H1 (cell line): ENCODE data around the gene FUNDC1. TPM values are rescaled to one million over a fixed set of nuclear protein-coding genes. Genes with fewer than 3 reads are reported as not detected.

Source experiments
- CTCF ChIA-PET: fragments of 300-600 bp; sonication (Branson Sonifier 250); formaldehyde crosslinking; loops from one replicate; lab custom pipeline; 2021; ENCODE audit not compliant: partially characterized antibody; lab: Charles Lee
- POLR2A ChIA-PET: fragments of 300-600 bp; sonication (Branson Sonifier 250); formaldehyde crosslinking; loops from one replicate; lab custom pipeline; 2021; ENCODE audit warnings: inconsistent platforms; ENCODE audit not compliant: partially characterized antibody; lab: Charles Lee
- DNase-seq, 2 experiments: peaks; one replicate each; pipeline versions ENCODE4 v3.0.0 to v3.0.0-alpha.2; 2010 to 2022; ENCODE audit warnings: low spot score in 2 of 2, low read depth in 1 of 2, mixed read lengths in 1 of 2
- FAIRE-seq: peaks from 2 replicates; lab custom pipeline; 2011; peaks lifted over from hg19 to GRCh38; lab: Jason Lieb, UNC
- H2AFZ ChIP-seq: 2 replicates; pipeline ENCODE4 v1.8.1; 2012; ENCODE audit warnings: low read length, inconsistent platforms
- H2AK5ac ChIP-seq: 2 replicates; pipeline ENCODE4 v1.6.1; 2013; ENCODE audit warnings: low read depth, low read length
- H2BK120ac ChIP-seq: replicated peaks from 2 replicates; pipeline ENCODE3; 2013; ENCODE audit warnings: low read depth, low read length, inconsistent platforms
- H2BK12ac ChIP-seq: 2 replicates; pipeline ENCODE4 v1.6.1; 2013; ENCODE audit warnings: low read depth, low read length
- H2BK15ac ChIP-seq: 2 replicates; pipeline ENCODE4 v1.6.1; 2013; ENCODE audit warnings: low read length
- H2BK20ac ChIP-seq: 2 replicates; pipeline ENCODE4 v1.6.1; 2013; ENCODE audit warnings: low read length
- H2BK5ac ChIP-seq: 2 replicates; pipeline ENCODE4 v1.6.1; 2013; ENCODE audit warnings: low read depth, low read length
- H3K14ac ChIP-seq: 2 replicates; pipeline ENCODE4 v1.6.1; 2013; ENCODE audit warnings: inconsistent platforms; ENCODE audit not compliant: insufficient read length
- H3K18ac ChIP-seq: 2 replicates; pipeline ENCODE4 v1.6.1; 2013; ENCODE audit warnings: low read length; ENCODE audit errors: extremely low read depth
- H3K23ac ChIP-seq: 2 replicates; pipeline ENCODE4 v1.6.1; 2013; ENCODE audit warnings: inconsistent platforms; ENCODE audit not compliant: insufficient read length
- H3K23me2 ChIP-seq: 2 replicates; pipeline ENCODE4 v1.6.1; 2013; ENCODE audit warnings: low read depth, low read length
- H3K27ac ChIP-seq: 2 replicates; pipeline ENCODE4 v1.6.1; 2011; ENCODE audit warnings: low read depth, low read length, inconsistent platforms
- H3K27me3 ChIP-seq, 4 experiments: replicated peaks in 1 of 4; 1 replicate in 1 of 4; 2 replicates in 3 of 4; pipeline versions ENCODE4 v1.6.1 to v1.8.1; 2011 to 2013; ENCODE audit warnings: low read length in 3 of 4, mild to moderate bottlenecking in 3 of 4, inconsistent platforms in 2 of 4, mixed read lengths in 2 of 4, moderate library complexity in 1 of 4; ENCODE audit not compliant: control insufficient read depth in 3 of 4, insufficient read depth in 3 of 4; ENCODE audit errors: extremely low read depth in 1 of 4
- H3K36me3 ChIP-seq, 4 experiments: 2 replicates each; pipeline versions ENCODE4 v1.6.1 to v1.8.1; 2011 to 2013; ENCODE audit warnings: mild to moderate bottlenecking in 4 of 4, low read length in 3 of 4, moderate library complexity in 2 of 4, control low read depth in 1 of 4, inconsistent platforms in 1 of 4; ENCODE audit not compliant: insufficient read depth in 4 of 4, control insufficient read depth in 2 of 4
- H3K4ac ChIP-seq: replicated peaks from 2 replicates; pipeline ENCODE3; 2013; ENCODE audit warnings: low read length, low read depth, mixed read lengths, inconsistent platforms; ENCODE audit not compliant: insufficient read length
- H3K4me1 ChIP-seq, 4 experiments: replicated peaks in 1 of 4; 1 replicate in 1 of 4; 2 replicates in 3 of 4; pipeline versions ENCODE4 v1.6.1 to v1.8.1; 2011 to 2013; ENCODE audit warnings: low read length in 3 of 4, inconsistent platforms in 2 of 4, mixed read lengths in 1 of 4; ENCODE audit not compliant: insufficient read depth in 4 of 4, control insufficient read depth in 3 of 4
- H3K4me2 ChIP-seq, 2 experiments: 2 replicates each; pipeline versions ENCODE4 v1.6.1 to v1.8.1; 2011 to 2013; ENCODE audit warnings: low read depth in 2 of 2, low read length in 2 of 2, control low read depth in 1 of 2, inconsistent platforms in 1 of 2, mild to moderate bottlenecking in 1 of 2; ENCODE audit not compliant: insufficient read depth in 1 of 2
- H3K4me3 ChIP-seq, 4 experiments: fragments of 200-600, 300-600 bp in 1 of 4; sonication (generic), shearing (Covaris generic), sonication (Bioruptor Twin) in 1 of 4; 2 replicates each; pipeline versions ENCODE4 v1.5.1 to v1.8.1; 2011 to 2016; ENCODE audit warnings: low read length in 4 of 4, low read depth in 3 of 4, control low read depth in 2 of 4, inconsistent platforms in 2 of 4, mild to moderate bottlenecking in 2 of 4, mixed read lengths in 1 of 4, moderate library complexity in 1 of 4; ENCODE audit not compliant: insufficient read depth in 2 of 4; ENCODE audit errors: extremely low read depth in 1 of 4
- H3K56ac ChIP-seq: replicated peaks from 2 replicates; pipeline ENCODE3; 2013; ENCODE audit warnings: low read depth, mild to moderate bottlenecking, mixed read lengths, low read length, inconsistent platforms; ENCODE audit not compliant: insufficient read length
- H3K79me1 ChIP-seq: 2 replicates; pipeline ENCODE4 v1.6.1; 2013; ENCODE audit warnings: low read depth, low read length, control low read depth
- H3K79me2 ChIP-seq, 2 experiments: 2 replicates each; pipeline versions ENCODE4 v1.6.1 to v1.8.1; 2012 to 2013; ENCODE audit warnings: low read length in 2 of 2, mild to moderate bottlenecking in 2 of 2, inconsistent platforms in 1 of 2; ENCODE audit not compliant: insufficient read depth in 2 of 2, control insufficient read depth in 1 of 2
- H3K9ac ChIP-seq, 4 experiments: replicated peaks in 1 of 4; 1 replicate in 1 of 4; 2 replicates in 3 of 4; pipeline versions ENCODE4 v1.6.1 to v1.8.1; 2011 to 2013; ENCODE audit warnings: low read depth in 3 of 4, low read length in 3 of 4, control low read depth in 2 of 4, mild to moderate bottlenecking in 2 of 4, moderate library complexity in 2 of 4, inconsistent platforms in 1 of 4; ENCODE audit errors: extremely low read depth in 1 of 4
- H3K9me3 ChIP-seq, 2 experiments: 2 replicates each; pipeline versions ENCODE4 v1.6.1 to v1.8.1; 2012 to 2013; ENCODE audit warnings: mild to moderate bottlenecking in 2 of 2, moderate library complexity in 2 of 2, control low read depth in 1 of 2, inconsistent platforms in 1 of 2, low read depth in 1 of 2, low read length in 1 of 2, mixed read lengths in 1 of 2; ENCODE audit not compliant: insufficient read depth in 2 of 2
- H4K20me1 ChIP-seq, 2 experiments: replicated peaks in 1 of 2; 2 replicates each; pipeline versions ENCODE3 to v1.8.1; 2011 to 2013; ENCODE audit warnings: inconsistent platforms in 2 of 2, low read length in 2 of 2, mild to moderate bottlenecking in 1 of 2; ENCODE audit not compliant: insufficient read depth in 2 of 2, control insufficient read depth in 1 of 2
- H4K5ac ChIP-seq: 2 replicates; pipeline ENCODE4 v1.6.1; 2013; ENCODE audit warnings: low read length, low read depth, mixed read lengths, inconsistent platforms; ENCODE audit not compliant: insufficient read length
- H4K8ac ChIP-seq: 2 replicates; pipeline ENCODE4 v1.8.0; 2013; ENCODE audit warnings: mild to moderate bottlenecking, moderate library complexity, low read length, inconsistent platforms; ENCODE audit not compliant: insufficient read depth; ENCODE audit errors: extremely low read depth
- H4K91ac ChIP-seq: replicated peaks from 2 replicates; pipeline ENCODE3; 2013; ENCODE audit warnings: low read length, mixed read lengths, inconsistent platforms; ENCODE audit not compliant: insufficient read length
- HDAC6 ChIP-seq: IDR thresholded peaks from one replicate; pipeline ENCODE4 v1.7.1; 2012; ENCODE audit warnings: low read depth, mild to moderate bottlenecking, inconsistent platforms, low read length, moderate library complexity
- RAD21 ChIP-seq, 2 experiments: IDR thresholded peaks in 1 of 2; conservative IDR thresholded peaks in 1 of 2; 2 replicates each; pipeline ENCODE4 v1.6.1; 2011; ENCODE audit warnings: low read depth in 2 of 2, low read length in 2 of 2, improper control_type of control experiment in 1 of 2, inconsistent platforms in 1 of 2, mild to moderate bottlenecking in 1 of 2, moderate library complexity in 1 of 2
- WGBS, 2 experiments: shearing (Covaris generic) in 1 of 2; methylation state at CpG; one replicate each; pipeline versions ENCODE4 v1.1.6 to v1.1.7; 2013 to 2015; ENCODE audit warnings: low lambda C conversion rate in 2 of 2, mixed read lengths in 2 of 2, inconsistent platforms in 1 of 2, low coverage in 1 of 2, missing lambda C conversion rate in 1 of 2; ENCODE audit not compliant: insufficient replicate concordance in 2 of 2, insufficient coverage in 1 of 2, insufficient read length in 1 of 2; ENCODE audit errors: extremely low coverage in 1 of 2, missing lambda C conversion rate in 1 of 2; 5-methylcytosine and 5-hydroxymethylcytosine counted together
- polyA plus RNA-seq, 7 experiments: library from polyadenylated mRNA; depleted of rRNA in 3 of 7; stranded (reverse) in 5 of 7; unstranded in 2 of 7; fragments of >200 nt in 5 of 7; fragments of 200-250 nt in 2 of 7; gene quantifications; 1 replicate in 5 of 7; 2 replicates in 1 of 7; 4 replicates in 1 of 7; pipeline versions ENCODE4 v1.2.1 to v1.2.3, GENCODE V29; 2011 to 2013; ENCODE audit warnings: missing spikeins in 2 of 7, mixed read lengths in 2 of 7
- total RNA-seq: library from RNA; stranded (reverse); fragmentation: NEBNext Ultra II Directional; extraction: Animal tissue kit (Norgen Biotek cat#: 25700); gene quantifications from 2 replicates; pipeline ENCODE4 v1.2.1, GENCODE V29; 2021
- TF ChIP-seq, protein P1 (sequence below): IDR thresholded peaks from 2 replicates; pipeline ENCODE4 v1.6.1; 2012; ENCODE audit warnings: inconsistent platforms

Gene FUNDC1
- total and polyA plus RNA-seq, 2 of the 8 experiments (the other 6 are each of a cell fraction or from before 2014, with no cell fraction given): 13.7 to 24.1 TPM

DNA sequence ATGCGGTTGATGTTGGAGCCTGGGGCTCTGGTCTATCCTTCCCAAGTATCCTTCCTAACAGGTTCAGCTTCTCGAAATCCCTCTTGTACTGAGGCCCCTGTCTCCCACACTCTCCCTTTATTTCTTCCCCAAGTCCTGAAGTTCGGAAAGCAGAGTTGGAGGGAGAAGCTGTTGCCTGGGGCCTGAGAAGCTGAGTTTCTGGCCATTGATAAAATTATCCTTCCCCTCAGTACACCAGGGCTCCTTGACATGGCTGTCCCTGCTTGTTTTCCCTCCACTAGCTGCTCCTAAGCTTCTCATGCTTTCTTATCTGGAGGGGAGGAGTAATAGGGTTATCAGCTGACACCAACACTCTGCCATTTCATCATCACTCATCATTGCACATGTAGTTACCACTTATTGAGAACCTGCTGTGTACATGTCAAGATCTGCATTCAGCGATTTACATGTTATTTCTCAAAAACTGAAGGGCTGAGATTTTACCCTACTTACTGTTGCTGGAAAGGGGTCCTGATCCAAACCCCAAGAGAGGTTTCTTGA lies 58.0 kb downstream of the FUNDC1 start:
- POLR2A ChIA-PET: no interaction called here
- H3K23ac ChIP-seq: no peak overlapping the region
- H2BK15ac ChIP-seq: no peak overlapping the region
- DNase-seq (no peak), FAIRE-seq (no peak)
- no peaks in the 10 kb centered on the region for H3K36me3 ChIP-seq
- H3K23me2 ChIP-seq: no peaks in the 10 kb centered on the region
- H3K18ac ChIP-seq: no peak overlapping the region
- H4K5ac ChIP-seq: no peak overlapping the region
- no peak overlapping the region for H2AK5ac ChIP-seq
- no peaks in the 10 kb centered on the region for H3K79me1 ChIP-seq
- no peak overlapping the region for H2AFZ ChIP-seq
- no peak overlapping the region for H2BK120ac ChIP-seq
- no peaks in the 10 kb centered on the region for H3K27me3 ChIP-seq
- no peak overlapping the region for H2BK12ac ChIP-seq
- H3K79me2 ChIP-seq: no peaks in the 10 kb centered on the region
- no peak overlapping the region for H3K14ac ChIP-seq
- WGBS, 2 experiments: 85% methylated on average over 4 of the region's 4 CpGs; no CpG with 5 or more reads in 1 of the 2 experiments
- no peak overlapping the region for H3K56ac ChIP-seq
- no peak overlapping the region for H3K27ac ChIP-seq
- H3K4me3 ChIP-seq: no peak overlapping the region
- H3K4me2 ChIP-seq: no peak overlapping the region
- CTCF ChIA-PET: interaction anchor here (1.4 kb wide), 1 partner anchor 14 kb away, joined by 3 read pairs; no protein-coding TSS in a partner anchor
- no peak overlapping the region for H3K9ac ChIP-seq
- H4K91ac ChIP-seq: no peak overlapping the region
- H3K4me1 ChIP-seq: no peaks in the 10 kb centered on the region
- TF ChIP-seq HDAC6: no peak
- no peak for TF ChIP-seq RAD21 (IDR thresholded peaks at IDR 0.05 in 1 of 2, conservative IDR thresholded peaks at IDR 0.05 in 1 of 2; ENCODE audit: low read depth in 2 of 2, low read length in 2 of 2)
- TF ChIP-seq, protein P1, sequence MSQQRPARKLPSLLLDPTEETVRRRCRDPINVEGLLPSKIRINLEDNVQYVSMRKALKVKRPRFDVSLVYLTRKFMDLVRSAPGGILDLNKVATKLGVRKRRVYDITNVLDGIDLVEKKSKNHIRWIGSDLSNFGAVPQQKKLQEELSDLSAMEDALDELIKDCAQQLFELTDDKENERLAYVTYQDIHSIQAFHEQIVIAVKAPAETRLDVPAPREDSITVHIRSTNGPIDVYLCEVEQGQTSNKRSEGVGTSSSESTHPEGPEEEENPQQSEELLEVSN: no peak
- TF ChIP-seq, all 59 proteins: peak for 0
- Histone ChIP-seq H4K20me1 (no peaks in the 10 kb centered on the region), H2BK20ac (no peak overlapping the region), H3K4ac (no peak overlapping the region), H4K8ac (no peak overlapping the region), H2BK5ac (no peak overlapping the region), H3K9me3 (no peaks in the 10 kb centered on the region)
